RWPE2 (cell line): ENCODE results near the gene SLC16A9.

Experiments
- ATAC-seq: fragments of 200-7000 bp; cut with Tn5 transposase; 3 replicates; pipeline ENCODE4 v1.9.1; 2021; ENCODE audit warnings: low read depth
- DNase-seq: peaks from one replicate; pipeline ENCODE4 v3.0.0-alpha.2; 2020; ENCODE audit warnings: low spot score
- H3K27ac ChIP-seq: fragments of 450-650 bp; 2 replicates; pipeline ENCODE4 v1.5.1; 2017; ENCODE audit warnings: mild to moderate bottlenecking; ENCODE audit not compliant: poor library complexity, severe bottlenecking
- H3K27me3 ChIP-seq: fragments of 250-450 bp; sonication (Bioruptor Pico); 2 replicates; pipeline ENCODE4 v1.5.1; 2021; ENCODE audit warnings: mild to moderate bottlenecking, moderate library complexity; ENCODE audit not compliant: insufficient read depth, poor library complexity, severe bottlenecking
- H3K36me3 ChIP-seq: fragments of 250-450 bp; sonication (Bioruptor Pico); 2 replicates; pipeline ENCODE4 v1.5.1; 2020; ENCODE audit warnings: low read depth, mild to moderate bottlenecking, moderate library complexity
- H3K4me1 ChIP-seq: fragments of 250-450 bp; sonication (Bioruptor Pico); 2 replicates; pipeline ENCODE4 v1.5.1; 2021; ENCODE audit warnings: mild to moderate bottlenecking, moderate library complexity; ENCODE audit not compliant: insufficient read depth, poor library complexity, severe bottlenecking
- H3K4me3 ChIP-seq: fragments of 250-450 bp; sonication (Bioruptor Pico); 2 replicates; pipeline ENCODE4 v1.5.1; 2021; ENCODE audit warnings: mild to moderate bottlenecking, moderate library complexity; ENCODE audit not compliant: severe bottlenecking
- H3K9me3 ChIP-seq: fragments of 250-450 bp; sonication (Bioruptor Pico); 2 replicates; pipeline ENCODE4 v1.5.1; 2021; ENCODE audit warnings: mild to moderate bottlenecking, moderate library complexity; ENCODE audit not compliant: severe bottlenecking
- TF ChIP-seq, protein P1 (sequence below): fragments of 450-650 bp; IDR thresholded peaks from one replicate; pipeline ENCODE4 v1.5.1; 2017; ENCODE audit warnings: mild to moderate bottlenecking, moderate library complexity; ENCODE audit not compliant: poor library complexity, severe bottlenecking

SLC16A9 gene

DNA sequence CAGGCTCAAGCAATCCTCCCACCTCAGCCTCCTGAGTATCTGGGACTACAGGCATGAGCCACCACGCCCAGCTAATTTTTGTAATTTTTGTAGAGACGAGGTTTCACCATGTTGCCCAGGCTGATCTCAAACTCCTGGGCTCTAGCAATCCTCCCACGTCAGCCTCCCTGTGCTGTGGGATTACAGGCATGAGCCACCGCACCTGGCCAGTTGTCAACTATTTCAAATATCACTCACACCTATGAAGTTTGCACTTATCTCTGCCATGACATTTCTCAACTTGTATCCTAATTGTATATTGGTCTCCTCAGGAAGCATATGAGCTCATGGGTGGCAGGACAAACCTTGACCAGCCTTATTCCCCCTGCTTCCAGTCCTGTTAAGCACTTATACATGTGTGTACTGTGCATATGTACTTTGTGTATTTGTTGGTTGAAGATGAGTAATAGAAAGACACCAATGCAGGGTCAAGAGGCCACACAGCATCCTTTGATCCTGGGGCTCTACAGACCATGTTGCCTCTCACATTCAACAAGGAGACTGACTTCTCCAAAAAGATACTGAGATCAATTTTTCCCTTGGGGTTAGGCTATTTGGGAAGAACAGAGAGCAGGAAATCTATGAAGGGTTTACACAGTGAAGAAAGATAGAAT lies 82.2 kb downstream of the SLC16A9 start:
- TF ChIP-seq, protein P1, sequence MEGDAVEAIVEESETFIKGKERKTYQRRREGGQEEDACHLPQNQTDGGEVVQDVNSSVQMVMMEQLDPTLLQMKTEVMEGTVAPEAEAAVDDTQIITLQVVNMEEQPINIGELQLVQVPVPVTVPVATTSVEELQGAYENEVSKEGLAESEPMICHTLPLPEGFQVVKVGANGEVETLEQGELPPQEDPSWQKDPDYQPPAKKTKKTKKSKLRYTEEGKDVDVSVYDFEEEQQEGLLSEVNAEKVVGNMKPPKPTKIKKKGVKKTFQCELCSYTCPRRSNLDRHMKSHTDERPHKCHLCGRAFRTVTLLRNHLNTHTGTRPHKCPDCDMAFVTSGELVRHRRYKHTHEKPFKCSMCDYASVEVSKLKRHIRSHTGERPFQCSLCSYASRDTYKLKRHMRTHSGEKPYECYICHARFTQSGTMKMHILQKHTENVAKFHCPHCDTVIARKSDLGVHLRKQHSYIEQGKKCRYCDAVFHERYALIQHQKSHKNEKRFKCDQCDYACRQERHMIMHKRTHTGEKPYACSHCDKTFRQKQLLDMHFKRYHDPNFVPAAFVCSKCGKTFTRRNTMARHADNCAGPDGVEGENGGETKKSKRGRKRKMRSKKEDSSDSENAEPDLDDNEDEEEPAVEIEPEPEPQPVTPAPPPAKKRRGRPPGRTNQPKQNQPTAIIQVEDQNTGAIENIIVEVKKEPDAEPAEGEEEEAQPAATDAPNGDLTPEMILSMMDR: no peak
- no peaks in the 10 kb centered on the region for H3K4me1 ChIP-seq
- H3K36me3 ChIP-seq: no peaks in the 10 kb centered on the region
- peaks cover 4% of the 10 kb centered on the region for H3K27me3 ChIP-seq
- DNase-seq (no peak), ATAC-seq (no peak)
- no peak overlapping the region for H3K4me3 ChIP-seq
- no peaks in the 10 kb centered on the region for H3K9me3 ChIP-seq
- H3K27ac ChIP-seq: no peak overlapping the region

DNA sequence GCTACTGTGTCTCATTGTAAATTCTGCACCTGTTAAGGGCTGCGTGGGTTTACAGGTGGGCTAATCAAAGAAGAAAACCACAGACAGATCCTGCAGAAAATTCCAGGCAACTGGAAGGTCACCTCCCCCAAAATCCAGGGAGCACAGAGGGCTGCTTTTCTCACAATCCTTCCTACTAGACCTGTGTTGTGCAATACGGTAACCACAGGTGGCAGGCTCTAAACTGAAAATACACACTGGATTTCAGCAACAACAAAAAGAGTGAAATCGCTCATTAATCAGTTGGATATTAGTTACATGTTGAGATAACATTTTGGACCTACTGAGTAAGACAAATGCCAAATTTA lies 83.2 kb downstream of the SLC16A9 start:
- TF ChIP-seq, protein P1: peak; percentile 3
- no peak for DNase-seq
- no peak for ATAC-seq

GRCh38 chr10:59625721-59626522 lies 83.7 kb downstream of the SLC16A9 start:
- peaks cover 3% of the 10 kb centered on the region for H3K27me3 ChIP-seq
- no peaks in the 10 kb centered on the region for H3K36me3 ChIP-seq
- no peak for DNase-seq
- peak; percentile 80 for ATAC-seq
- H3K9me3 ChIP-seq: no peaks in the 10 kb centered on the region
- H3K4me1 ChIP-seq: no peaks in the 10 kb centered on the region
- no peak overlapping the region for H3K27ac ChIP-seq
- no peak overlapping the region for H3K4me3 ChIP-seq
- TF ChIP-seq, protein P1: peak; percentile 81

More for the DNA sequence above, 83.2 kb downstream of the SLC16A9 start:
- Histone ChIP-seq H3K27ac (no peak overlapping the region), H3K4me3 (no peak overlapping the region), H3K9me3 (no peaks in the 10 kb centered on the region), H3K36me3 (no peaks in the 10 kb centered on the region), H3K4me1 (no peaks in the 10 kb centered on the region), H3K27me3 (peaks cover 4% of the 10 kb centered on the region)

- no peaks in the 10 kb centered on the region for H3K4me1 ChIP-seq
- H3K27ac ChIP-seq: no peak overlapping the region
- no peaks in the 10 kb centered on the region for H3K36me3 ChIP-seq
- DNase-seq (no peak), ATAC-seq (no peak)
- no peaks in the 10 kb centered on the region for H3K9me3 ChIP-seq
- H3K4me3 ChIP-seq: no peak overlapping the region
- H3K27me3 ChIP-seq: no peaks in the 10 kb centered on the region
- TF ChIP-seq, protein P1: no peak
Observed at GRCh38 chr10:59624951-59625350, 84.7 kb downstream of the SLC16A9 start.

DNA sequence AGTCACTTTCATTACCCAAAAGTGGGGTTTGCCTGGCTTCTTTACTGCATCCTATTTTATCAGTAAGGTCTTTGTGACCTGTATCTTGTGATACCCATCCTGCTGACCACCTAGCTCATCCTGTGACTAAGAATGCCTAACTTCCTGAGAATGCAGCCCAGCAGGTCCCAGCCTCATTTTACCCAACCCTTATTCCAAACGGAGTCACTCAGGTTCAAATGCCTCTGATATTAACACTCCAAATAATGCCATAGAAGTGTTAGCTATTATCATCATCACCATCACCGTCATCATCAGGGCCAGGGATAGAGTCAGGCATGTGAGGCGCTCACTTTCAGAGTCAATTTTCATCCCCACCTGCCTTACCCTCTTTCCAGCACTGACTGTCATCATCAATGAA lies 85.5 kb downstream of the SLC16A9 start:
- Histone ChIP-seq H3K4me1 (no peaks in the 10 kb centered on the region), H3K4me3 (no peak overlapping the region), H3K27ac (no peak overlapping the region), H3K36me3 (no peaks in the 10 kb centered on the region), H3K27me3 (no peaks in the 10 kb centered on the region), H3K9me3 (no peaks in the 10 kb centered on the region)
- DNase-seq (no peak), ATAC-seq (no peak)
- TF ChIP-seq, protein P1: no peak
